NB4 (cell line): ENCODE data around the gene COMMD4.
"Not testable (repeated sequence)": the region's sequence is repeated elsewhere in the genome, so short reads cannot be mapped to it uniquely, and the experiment has no call there.

ENCODE experiments used
- DNase-seq: peaks from one replicate; pipeline ENCODE4 v3.0.0; 2010; ENCODE audit warnings: low read depth
- H3K4me3 ChIP-seq: one replicate; pipeline ENCODE4 v1.5.1; 2011; ENCODE audit warnings: mild to moderate bottlenecking, low read depth, low read length, moderate library complexity
- MYC ChIP-seq: IDR thresholded peaks from 2 replicates; pipeline ENCODE4 v1.6.1; 2011; ENCODE audit warnings: low read depth, low read length
- POLR2A ChIP-seq: IDR thresholded peaks from 2 replicates; pipeline ENCODE4 v1.6.1; 2011; ENCODE audit warnings: mild to moderate bottlenecking; ENCODE audit not compliant: insufficient read length; ENCODE audit errors: extremely low read depth
- TF ChIP-seq, protein P1 (sequence below): IDR thresholded peaks from one replicate; pipeline ENCODE4 v1.5.1; 2012; ENCODE audit warnings: low read depth, low read length
- TF ChIP-seq, protein P2 (sequence below): IDR thresholded peaks from 2 replicates; pipeline ENCODE4 v1.6.1; 2011; ENCODE audit warnings: low read depth, low read length

COMMD4 gene

DNA sequence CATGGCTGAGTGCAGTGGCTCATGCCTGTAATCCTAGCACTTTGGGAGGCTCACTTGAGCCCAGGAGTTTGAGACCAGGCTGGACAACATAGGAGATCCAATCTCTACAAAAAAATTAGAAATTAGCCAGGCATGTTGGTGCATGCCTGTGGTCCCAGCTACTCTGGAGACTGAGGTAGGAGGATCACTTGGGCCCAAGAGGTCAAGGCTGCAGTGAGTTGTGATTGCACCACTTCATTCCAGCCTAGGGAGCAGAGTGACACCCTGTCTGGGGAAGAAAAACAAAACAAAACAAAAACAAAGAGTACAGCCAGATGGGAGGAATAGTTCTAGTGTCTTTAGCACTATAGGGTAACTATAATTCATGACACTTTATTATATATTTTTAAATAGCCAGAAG lies 26.2 kb upstream of the COMMD4 start:
- no peak for DNase-seq
- TF ChIP-seq, protein P1, sequence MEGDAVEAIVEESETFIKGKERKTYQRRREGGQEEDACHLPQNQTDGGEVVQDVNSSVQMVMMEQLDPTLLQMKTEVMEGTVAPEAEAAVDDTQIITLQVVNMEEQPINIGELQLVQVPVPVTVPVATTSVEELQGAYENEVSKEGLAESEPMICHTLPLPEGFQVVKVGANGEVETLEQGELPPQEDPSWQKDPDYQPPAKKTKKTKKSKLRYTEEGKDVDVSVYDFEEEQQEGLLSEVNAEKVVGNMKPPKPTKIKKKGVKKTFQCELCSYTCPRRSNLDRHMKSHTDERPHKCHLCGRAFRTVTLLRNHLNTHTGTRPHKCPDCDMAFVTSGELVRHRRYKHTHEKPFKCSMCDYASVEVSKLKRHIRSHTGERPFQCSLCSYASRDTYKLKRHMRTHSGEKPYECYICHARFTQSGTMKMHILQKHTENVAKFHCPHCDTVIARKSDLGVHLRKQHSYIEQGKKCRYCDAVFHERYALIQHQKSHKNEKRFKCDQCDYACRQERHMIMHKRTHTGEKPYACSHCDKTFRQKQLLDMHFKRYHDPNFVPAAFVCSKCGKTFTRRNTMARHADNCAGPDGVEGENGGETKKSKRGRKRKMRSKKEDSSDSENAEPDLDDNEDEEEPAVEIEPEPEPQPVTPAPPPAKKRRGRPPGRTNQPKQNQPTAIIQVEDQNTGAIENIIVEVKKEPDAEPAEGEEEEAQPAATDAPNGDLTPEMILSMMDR: no peak
- TF ChIP-seq POLR2A: no peak
- TF ChIP-seq, protein P2, sequence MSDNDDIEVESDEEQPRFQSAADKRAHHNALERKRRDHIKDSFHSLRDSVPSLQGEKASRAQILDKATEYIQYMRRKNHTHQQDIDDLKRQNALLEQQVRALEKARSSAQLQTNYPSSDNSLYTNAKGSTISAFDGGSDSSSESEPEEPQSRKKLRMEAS: no peak
- no peak for TF ChIP-seq MYC
- no peak overlapping the region for H3K4me3 ChIP-seq

DNA sequence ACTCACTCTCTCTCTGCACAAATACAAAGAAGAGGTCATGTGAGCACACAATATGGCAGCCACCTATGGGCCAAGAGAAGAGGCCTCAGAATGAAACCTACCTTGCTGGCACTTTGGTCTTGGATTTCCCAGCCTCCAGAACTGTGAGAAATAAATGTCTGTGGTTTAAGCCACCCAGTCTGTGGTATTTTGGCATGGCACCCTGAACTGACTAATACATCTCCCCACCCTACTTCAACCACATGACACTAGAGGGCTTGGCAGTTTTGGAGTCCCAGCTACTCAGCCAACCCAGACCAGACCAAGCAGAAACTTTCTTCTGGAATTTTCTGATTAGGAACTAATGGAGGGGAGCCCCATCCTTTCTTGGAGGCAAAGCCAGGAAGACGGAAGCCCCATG lies 23.3 kb upstream of the COMMD4 start:
- DNase-seq, H3K4me3 ChIP-seq: not testable (repeated sequence)

DNA sequence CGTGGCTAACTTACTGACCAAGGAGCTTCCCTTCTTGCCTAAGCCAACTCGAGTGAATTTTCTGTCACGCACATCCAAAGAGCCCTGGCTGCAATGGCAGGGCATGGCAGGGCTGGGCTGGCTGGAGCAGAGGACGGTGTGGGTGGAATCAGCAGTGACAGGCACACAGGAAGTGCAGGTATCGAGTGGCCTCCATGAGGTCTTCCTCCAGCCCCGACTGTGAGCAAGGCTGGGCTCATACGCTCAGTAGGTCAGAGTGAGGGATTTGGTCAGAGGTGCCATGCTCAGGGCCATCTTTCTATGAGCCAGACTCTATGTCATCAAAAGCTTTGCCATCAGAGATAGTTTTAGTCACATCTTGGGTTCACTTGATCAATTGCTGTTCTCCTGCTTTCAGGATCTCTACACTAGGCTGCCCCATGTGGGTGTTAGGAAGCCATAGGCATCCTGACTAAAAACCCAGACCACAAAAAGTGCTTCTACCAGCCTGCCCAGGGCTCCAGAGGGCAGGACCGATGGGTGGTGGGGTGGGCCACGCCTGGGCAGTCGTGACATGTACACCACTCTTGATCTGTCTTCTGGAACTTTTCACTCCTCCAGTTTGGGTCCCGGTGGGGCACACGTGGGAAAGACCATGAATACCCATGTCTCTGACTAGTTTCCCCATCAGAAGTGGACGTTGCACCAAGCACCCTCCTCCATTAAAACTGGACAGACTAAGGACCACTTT lies 22.6 kb upstream of the COMMD4 start:
- TF ChIP-seq, protein P1: no peak
- TF ChIP-seq POLR2A (no peak), MYC (no peak)
- TF ChIP-seq, protein P2: no peak
- no peak for DNase-seq
- no peak overlapping the region for H3K4me3 ChIP-seq

DNA sequence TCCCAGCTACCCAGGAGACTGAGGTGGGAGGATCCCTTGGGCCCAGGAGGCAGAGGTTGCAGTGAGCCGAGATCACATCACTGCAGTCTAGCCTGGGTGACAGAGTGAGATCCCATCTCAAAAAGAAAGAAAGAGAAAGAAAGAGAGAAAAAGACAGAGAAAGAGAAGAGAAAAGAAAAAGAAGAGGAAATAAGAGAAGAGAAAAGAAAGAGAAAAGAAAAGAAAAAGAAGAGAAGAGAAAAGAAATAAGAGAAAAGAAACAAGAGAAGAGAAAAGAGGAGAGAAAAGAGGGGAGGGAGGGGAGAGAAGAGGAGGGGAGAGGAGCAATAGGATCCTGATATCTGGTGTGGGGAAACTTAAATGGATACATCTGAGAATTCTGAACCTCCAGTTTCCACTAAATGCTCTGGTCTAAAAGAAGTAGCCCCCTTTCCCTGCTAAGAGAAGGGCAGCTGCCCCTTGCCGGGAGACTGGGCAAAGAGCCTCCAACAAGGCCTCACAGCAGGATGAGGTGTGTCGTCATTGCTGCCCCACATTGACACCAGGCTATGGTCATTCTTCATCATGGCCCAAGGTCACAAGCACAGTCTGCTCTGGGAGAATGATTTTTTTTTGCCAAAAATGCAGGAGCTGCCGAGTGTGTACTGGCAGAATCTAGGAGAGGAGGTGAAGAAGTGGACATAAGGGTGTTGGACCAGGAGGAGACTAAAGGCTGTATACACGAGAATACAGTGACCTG lies 21.1 kb upstream of the COMMD4 start:
- H3K4me3 ChIP-seq: no peak overlapping the region
- DNase-seq: no peak
- TF ChIP-seq, protein P2: no peak
- TF ChIP-seq MYC (no peak), POLR2A (no peak)
- TF ChIP-seq, protein P1: no peak

DNA sequence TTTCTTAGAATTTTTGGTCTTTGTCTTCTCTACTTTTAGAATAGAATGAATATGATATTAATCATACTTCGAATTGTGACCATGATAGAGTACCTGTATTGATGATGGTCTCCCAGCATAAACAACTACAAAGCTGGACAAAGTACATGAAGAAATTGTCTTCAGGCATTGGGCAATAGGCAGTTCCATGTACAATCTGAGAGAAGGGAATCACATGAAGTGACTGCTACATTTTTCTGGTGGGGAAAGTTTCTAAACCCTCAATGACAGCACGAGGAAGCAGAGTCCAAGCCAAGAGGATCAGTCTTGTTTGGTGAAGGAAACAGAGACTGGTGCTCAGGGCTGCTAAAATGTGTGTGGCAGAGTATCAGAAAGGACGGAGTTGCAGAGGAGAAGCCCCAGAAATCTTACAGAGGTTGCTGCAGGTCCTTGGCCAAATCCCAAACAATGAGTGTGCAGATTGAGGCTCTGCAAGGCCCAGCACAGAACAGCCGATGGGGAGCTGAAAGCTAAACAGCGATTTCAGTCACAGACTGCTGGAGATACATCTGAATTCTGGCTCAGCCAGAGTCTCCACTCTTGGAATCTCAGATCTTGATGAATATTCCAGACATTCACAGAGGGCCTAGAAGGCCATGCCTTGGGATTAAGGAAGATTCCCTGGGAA lies 16.5 kb upstream of the COMMD4 start:
- DNase-seq, H3K4me3 ChIP-seq: not testable (repeated sequence)

DNA sequence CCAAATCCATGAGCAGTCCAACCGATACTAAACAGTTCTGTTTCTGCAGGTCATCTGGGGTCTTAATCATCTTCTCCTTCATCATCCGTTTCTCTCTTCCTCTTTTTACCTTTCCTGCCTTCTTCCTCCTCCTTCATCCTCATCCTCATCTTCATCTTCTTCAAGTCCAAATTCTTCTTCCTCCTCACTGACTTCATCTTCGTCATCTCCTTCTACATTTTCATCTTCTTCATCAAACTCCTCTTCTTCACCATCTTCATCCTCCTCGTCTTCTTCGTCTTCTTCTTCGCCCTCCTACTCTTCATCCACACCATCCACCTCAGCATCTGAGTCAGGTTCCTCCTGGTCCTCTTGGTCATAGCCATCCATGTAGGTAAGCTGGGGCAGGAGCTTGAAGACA lies 14.2 kb upstream of the COMMD4 start:
- DNase-seq: no peak
- TF ChIP-seq, protein P1: no peak
- TF ChIP-seq MYC (no peak), POLR2A (no peak)
- TF ChIP-seq, protein P2: no peak

DNA sequence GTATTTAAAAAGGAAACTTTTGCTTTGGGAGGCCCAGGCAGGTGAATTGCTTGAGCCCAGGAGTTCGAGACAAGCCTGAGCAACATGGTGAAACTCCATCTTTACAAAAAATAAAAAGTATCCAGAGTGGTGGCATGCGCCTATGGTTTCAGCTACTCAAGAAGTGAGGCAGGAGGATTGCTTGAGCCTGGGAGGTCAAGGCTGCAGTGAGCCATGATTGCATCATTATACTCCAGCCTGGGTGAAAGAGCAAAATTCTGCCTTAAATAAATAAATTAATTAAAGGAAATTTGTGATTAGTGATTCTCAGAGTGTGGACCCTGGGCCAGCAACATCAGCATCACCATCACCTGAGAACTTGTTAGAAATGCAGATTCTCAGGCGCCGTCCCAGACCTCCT lies 9.9 kb upstream of the COMMD4 start:
- no peak for TF ChIP-seq MYC
- TF ChIP-seq, protein P1: no peak
- TF ChIP-seq, protein P2: no peak
- no peak overlapping the region for H3K4me3 ChIP-seq
- no peak for DNase-seq

More for the DNA sequence above, 14.2 kb upstream of the COMMD4 start:
- no peak overlapping the region for H3K4me3 ChIP-seq
